Kasumi-1 (cell line): ENCODE measurements around the gene PPEF1.
"Not testable (repeated sequence)": the region's sequence is repeated elsewhere in the genome, so short reads cannot be mapped to it uniquely, and the experiment has no call there.

Source experiments
- DNase-seq, 2 experiments: peaks; one replicate each; lab custom pipeline; 2025; lab: John Stamatoyannopoulos, UW

The PPEF1 gene

DNA sequence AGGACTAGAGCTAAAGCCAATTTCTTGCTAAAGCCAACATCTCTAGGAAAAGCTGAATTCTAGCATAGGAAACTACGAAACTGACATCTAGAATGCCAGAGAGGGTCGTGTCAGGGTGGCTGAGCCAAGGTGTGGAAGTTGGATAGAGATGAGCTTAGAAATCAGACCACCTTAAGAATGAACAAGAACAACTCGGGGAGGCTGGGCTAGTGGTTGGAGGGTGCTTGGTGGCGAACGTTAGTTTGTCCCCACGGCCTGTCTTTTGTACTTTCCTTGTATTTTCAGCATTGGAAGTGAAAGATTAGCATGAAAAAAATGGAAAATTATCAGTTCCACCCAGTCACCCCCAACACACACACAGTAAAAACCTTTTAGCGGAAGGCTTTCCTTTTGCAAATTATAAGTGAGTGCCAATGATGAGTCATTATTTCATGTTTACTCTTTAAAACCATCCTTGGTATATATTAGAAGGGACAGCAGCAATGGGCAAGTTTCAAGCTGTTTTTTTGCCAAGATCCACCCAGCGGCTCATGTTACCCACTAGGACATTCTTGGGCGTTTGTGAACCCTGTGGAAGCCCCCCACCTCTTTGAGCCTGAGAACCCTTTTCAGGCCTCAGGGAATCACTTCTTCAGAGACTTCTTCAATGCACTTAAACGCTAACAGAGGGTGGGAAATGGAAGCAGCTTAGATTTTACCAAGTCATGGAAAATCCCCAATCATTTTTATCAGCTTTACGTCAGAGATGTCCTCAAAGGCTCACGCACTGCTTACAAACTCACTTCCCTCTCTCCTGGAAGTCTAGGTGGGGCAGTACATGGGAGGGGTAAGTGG lies 4.9 kb upstream of the PPEF1 start:
- no peak for DNase-seq

DNA sequence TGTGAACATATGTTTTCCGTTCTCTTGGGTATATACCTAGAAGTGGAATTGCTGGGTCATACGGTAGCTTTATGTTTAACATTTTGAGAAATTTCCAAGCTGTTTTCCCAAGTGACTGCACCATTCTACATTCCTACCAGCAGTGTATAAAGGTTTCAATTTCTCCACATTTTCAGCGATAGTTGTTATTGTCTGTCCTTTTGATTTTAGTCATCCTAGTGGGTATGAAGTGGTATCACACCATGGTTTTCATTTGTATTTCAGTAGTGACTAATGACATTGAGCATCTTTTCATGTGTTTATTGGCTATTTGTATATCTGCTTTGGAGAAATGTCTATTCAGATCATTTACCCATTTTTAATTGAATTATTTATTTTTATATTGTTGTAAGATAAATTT lies 2.4 kb downstream of the PPEF1 start:
- no peak for DNase-seq

DNA sequence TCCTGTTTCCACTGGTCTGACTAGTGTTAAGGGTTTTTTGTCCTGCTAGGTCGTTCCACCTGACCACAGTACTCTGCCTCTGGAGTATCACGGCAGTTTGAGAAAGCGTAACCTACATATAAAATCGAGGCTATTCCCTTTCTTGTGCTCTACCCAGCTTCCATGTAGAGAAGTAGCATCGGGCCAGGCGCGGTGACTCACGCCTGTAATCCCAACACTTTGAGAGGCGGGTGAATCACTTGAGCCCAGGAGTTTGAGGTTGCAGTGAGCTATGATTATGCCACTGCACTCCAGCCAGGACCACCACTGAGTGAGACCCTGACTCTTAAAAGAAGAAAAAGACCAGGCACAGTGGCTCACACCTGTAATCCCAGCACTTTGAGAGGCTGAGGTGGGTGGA lies 7.5 kb downstream of the PPEF1 start:
- DNase-seq, result no peak

DNA sequence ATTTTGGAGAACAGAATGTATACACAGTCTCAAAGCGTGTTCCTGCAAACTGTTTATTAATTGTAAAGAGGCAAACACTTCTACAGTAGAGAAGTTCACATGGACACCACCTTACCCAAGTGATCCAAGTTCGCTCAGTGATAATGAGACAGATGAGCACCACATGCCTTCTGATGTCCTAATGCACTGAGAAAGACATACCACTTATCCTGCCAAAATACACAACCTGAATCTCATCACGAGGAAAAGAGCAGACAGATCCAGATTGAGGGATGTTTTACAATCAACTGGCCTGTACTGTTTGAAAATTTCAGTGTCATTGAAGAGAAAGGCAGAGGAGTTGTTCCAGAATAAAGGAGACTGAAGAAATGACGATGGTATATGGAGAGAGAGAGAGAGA lies 12.4 kb downstream of the PPEF1 start:
- DNase-seq, result no peak

DNA sequence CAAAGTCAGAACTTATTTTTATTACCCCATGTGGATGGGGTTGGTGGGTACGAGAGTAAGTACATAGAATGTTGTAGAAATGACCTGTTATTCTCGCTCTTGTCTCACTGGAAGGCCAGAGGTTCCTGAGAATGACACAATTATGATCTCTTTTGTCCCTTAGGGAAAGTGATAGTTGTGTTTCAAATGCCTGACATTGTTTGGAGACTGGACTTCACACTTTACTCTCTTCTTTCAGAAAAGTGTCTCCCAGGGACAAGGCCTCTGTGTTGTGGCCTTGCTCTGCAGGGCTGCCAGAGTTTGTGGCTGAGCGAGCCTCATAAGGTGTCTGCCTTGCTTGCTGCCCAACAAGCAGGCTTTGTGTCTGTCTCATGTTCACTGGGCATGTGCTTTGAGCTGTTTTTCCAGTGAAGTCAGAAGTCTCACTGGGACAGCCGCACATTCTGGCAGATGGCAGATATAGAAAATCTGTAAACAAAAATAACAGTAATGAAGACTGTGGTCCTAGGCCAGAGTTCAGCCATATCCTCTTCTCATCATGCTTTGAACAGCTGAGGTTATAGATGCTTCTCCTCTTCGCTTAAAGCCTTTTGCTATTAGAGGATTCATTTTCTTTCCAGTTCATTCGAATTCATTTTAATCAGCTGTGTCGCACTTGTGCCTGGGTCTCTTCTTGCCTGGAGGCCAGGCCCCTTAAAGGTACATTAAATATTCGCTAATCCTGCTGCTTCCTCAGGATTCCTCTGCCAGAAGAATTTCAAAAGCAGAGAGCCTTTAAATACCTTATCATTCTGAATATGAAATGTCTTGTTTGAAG lies 14.4 kb downstream of the PPEF1 start:
- no peak for DNase-seq

DNA sequence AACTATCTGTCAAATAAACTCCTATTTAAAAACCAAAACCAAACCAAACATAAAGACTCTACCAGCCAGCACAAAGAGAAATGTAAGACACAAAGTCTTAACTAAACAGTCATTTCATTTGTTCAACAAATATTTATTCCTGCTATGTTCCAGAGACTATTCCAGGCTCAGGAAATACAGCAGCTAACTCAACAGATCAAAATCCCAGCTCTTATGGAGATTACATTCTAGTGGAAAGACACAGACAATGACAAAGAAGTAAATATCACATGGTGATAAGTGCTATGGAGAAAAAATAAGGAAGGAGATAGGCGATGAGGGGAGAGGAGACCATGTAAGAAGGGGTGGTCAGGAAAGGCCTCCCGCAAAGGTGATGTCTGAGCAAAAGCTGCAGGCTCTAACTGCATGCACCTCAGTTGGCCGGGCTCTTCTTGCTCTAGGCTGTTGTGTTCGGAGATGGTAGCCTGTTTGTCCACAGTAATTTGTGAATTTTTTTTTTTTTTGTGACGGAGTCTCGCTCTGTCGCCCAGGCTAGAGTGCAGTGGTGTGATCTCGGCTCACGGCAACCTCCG lies 15.1 kb downstream of the PPEF1 start:
- no peak for DNase-seq

DNA sequence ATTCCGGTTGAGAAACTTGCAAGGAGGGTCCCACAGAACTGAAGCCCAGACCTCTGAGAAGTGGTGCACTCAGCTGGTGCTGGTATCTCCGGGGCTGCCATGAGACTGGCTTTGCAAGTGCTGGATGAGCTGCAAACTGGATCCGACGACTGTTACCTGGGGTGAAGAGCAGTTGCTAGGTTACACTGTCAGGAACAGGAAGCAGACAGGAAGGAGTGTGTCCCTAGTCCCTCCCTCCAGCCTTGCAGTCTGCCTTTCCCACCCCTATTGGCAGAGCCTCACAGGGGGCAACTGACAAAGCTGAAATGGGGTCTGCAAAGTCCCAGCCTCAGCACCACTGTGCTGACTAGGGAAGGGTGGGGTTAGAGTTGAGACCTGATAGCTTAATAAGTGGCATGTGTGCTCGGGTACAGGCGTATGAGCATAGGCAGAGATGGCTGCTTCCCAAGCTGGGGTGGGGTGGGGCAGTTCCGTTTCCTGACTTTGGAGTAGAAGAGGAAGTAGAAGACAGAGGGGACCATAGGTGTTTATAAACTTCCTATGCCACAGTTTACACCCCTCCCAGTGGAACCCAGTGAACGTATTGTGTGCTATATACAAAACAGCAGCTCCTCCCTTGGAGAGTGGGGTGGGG lies 18.0 kb downstream of the PPEF1 start:
- DNase-seq, result no peak

DNA sequence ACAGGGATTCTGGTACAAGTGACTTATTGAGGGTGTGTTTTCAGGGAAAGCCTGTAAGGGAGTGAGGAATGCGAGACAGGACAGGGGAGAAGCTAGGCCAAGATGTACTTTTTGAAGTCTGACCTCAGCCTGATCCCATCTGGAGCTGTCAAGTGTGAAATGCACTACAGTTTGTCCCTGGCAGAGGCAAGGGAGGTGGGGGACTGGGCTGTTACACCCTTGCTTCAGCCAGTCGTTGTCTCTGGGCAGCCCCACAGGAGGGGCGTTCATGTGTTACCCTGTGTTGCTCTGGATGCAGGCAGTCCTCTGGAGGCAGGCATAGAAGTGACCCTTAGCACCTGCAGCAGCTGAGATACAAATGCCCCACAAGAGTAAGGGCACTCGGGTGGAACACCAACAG lies 25.8 kb downstream of the PPEF1 start:
- no peak for DNase-seq

DNA sequence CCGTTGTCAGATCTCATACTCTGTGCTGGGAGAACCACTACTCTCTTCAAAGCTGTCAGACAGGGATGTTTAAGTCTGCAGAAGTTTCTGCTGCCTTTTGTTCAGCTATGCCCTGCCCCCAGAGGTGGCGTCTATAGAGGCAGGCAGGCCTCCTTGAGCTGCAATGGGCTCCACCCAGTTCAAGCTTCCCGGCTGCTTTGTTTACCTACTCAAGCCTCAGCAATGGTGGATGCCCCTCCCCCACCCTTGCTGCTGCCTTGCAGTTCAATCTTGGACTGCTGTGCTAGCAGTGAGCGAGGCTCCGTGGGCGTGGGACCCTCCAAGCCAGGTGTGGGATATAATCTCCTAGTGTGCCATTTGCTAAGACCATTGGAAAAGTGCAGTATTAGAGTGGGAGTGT lies 32.2 kb downstream of the PPEF1 start:
- DNase-seq, result not testable (repeated sequence)

DNA sequence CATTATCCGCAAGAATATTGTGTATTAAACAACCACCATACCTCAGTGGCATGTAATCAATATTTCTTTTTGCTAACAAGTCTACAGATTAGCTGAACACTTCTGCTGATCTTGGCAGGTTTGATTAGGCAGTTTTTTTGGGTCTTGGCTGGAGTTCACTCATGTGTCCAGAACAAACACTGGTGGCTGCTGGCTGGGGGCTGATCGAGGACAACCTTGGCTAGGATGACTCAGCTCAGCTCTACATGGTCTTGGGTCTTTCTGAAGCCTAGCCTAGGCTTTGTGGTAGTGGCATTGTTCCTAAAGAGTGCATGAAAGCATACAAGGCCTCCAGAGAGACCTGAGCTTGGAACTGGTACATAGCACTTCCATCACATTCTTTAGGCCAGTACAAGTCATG lies 41.1 kb downstream of the PPEF1 start:
- no peak for DNase-seq

DNA sequence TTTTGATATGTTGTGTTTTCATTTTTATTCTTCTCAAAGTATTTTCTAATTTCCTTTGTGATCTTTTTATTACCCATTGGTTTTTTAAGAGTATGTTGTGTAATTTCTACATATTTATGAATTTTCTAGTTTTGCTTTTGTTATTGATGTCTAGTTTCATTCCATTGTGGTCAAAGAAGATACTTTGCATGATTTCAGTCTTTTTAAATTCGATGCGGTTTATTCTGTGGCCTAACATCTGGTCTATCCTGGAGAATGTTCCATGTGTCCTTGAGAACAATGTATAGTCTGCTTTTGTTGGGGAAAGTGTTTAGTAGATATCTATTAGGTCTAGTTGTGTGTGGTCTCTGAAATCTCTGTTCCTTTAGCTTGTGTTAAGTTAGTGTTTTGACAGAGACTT lies 46.2 kb downstream of the PPEF1 start:
- no peak for DNase-seq

DNA sequence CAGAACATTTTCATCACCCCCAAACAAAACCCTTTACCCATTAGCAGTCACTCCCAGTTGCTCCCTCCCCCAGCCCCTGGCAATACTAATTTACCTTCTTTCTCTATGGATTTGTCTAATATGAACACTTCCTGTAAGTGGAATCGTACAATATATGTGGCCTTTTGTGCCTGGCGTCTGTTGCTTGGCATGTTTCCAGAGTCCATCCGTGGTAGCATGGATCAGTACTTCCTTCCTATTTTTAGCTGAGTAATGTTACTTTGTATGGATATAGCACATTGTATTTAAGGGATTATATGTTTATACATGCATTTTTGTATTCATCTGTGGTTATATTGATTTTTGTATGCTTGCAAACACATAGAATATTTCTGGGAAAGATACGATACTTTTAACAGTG lies 48.2 kb downstream of the PPEF1 start:
- DNase-seq, result no peak

DNA sequence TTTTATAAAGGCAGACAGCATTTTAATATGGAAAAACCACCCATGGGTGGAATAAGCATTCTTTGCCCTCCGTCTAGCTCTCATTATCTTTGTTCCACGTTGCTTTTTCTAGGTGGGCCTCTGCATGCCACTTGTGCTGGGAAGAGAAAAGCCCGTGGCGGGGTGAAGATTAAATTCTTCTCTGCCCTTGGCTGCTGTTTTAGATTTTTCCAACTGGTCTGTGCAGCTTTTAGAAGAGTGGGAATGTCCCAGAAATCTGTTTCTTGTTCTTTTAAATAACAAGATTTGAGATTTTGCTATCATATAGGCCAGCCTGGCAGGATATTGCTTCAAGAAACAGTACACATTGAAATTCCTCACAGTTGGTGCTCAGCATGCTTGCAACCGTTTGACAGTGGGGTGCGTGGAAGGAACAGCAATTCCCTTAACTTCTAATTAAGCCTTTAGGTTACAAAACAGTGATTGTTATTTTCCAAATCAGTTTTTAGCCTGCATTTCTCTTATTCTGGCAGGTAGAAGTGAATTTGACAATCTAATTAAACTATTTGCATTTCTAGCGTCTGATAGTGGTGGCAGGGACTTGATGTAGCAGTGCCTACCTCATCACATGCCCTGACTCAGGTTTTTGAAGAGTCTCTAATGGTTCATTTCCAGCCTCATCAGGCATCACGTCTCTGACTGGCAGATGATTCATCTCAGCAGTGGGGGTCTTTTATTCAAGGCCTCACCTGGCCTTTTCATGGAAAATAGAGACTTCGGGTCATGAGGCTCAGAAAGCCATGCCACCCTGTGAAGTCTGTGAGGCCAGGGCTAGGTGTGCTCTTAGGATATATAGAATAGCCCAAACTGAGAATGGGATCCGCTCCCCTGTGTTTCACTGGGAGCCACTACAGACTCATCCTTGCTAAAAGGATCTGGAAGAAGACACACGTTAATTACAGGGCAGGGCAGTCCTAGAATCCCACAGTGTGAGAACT lies 50.8 kb downstream of the PPEF1 start:
- no peak for DNase-seq

DNA sequence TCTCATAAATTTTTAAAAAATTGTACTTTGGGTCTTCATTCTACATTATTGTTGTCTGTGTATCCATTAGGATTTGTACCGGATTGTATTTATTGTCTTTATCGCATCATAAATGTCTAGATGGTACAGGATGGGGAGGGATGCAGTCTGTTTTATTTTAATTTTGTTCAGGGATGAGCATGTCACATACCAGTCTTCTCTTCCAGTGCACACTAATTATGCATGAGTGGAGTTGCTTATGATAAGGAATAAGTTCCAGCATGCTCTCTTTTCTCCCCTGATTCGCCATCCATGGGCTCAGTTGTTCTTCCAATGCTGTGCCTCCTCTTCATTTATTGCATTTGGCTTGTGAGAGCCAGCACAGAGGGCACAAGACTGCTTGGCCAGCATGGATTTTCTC lies 54.3 kb downstream of the PPEF1 start:
- no peak for DNase-seq

DNA sequence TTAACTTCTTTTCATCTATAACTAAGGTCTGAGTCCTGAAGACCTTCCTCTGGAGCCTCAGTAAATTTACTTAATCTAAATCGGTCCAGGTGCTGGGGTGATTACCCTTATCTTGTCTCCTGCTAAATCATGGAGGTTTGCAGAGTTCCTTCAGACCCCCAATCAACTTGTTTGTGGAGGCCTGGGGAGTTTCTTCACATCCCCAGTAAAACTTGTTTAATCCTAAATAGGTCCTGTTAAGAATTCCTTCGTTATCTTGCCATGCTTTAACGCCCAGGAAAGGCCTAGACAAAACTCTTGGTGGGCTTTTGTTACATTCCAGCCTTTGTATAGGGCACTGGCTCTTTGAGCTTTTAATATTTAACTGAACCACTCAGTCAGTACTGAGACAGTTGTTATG lies 55.7 kb downstream of the PPEF1 start:
- DNase-seq, result not testable (repeated sequence)

DNA sequence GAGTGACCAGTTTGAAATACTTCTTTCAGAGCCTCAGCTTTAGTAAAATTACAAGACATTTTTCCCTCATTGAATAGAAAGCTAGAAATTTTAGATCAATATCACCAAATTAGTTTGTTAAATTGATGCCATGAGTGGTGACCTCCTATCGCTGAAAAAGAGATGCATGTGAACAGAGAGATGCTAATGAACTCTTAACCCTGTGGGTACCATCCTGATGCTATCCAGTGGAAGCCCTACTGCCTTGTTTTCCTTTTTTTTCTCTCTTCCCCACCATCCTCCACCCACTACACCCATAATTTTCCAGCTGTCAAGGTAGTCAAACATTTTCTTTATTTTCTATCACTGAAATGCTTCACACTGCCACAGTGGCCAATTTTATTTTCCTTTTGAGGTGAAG lies 61.9 kb downstream of the PPEF1 start:
- DNase-seq, result no peak

DNA sequence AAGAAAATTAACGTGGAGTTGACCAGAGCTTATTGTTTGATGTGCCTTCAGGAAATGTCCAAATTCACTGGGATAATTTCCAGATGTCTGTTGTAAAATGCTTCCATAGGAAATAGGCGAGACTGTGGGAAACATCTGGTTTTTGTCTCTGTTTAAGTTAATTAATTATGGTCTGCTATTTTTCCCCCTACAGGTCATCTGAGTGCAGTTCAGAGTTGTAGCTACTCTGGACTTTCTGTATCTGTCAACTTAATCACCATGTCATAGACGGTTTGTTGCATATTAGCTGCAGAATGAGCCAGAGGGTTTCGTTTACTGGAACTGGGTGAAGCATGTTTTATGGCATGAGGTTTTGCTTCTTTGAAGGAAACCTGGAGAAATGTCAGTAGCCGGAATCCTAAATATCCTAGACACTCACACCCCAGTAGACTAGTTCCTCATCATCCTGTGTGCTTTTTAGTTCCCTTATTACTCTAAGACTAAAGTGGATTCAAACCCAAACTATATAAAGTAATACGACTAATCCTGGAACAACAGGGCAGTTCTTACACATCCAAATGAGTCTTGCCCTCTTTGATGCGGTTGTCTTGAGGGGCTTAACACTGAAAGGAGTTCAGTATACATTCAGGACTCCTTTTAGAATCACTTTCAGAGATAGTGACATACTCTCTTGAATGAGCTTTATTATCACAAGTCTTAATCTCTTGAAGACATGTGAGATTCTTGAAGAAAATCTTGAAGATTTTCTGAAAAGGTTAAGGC lies 62.5 kb downstream of the PPEF1 start:
- DNase-seq, result no peak

DNA sequence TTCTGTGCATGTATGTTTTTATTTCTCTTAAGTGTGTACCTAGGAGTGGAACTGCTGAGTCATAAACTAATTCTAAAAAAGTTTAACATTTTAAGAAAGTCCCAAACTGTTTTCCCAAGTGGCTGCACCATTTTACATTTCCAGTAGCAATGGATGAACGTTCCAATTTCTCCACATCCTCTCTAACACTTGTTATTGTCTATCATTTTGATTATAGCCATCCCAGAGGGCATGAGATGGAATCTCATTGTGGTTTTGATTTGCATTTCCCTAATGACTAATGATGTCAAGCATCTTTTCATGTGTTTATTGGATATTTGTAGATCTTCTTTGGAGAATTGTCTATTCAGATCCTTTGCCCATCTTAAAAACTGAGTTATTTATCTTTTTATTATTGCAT lies 82.5 kb downstream of the PPEF1 start:
- DNase-seq, result no peak

DNA sequence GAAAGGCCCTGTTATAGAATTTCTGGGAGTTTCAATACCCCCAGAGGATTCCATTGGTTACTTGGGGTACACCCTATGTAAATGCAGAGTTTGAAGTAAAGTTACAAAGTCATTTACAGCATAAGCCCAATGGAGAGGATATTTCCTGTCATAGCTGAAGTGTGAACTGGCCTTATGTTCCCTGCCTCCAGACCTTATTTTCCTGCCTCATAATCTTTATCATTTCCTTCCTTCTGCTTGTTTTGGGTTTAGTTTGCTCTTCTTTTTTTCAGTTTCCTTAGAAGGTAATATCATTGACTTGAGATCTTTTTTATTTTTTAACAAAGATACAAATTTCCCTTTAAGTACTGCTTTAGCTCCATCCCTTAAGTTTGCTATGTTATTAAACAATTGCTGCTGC lies 85.4 kb downstream of the PPEF1 start:
- DNase-seq, result no peak

DNA sequence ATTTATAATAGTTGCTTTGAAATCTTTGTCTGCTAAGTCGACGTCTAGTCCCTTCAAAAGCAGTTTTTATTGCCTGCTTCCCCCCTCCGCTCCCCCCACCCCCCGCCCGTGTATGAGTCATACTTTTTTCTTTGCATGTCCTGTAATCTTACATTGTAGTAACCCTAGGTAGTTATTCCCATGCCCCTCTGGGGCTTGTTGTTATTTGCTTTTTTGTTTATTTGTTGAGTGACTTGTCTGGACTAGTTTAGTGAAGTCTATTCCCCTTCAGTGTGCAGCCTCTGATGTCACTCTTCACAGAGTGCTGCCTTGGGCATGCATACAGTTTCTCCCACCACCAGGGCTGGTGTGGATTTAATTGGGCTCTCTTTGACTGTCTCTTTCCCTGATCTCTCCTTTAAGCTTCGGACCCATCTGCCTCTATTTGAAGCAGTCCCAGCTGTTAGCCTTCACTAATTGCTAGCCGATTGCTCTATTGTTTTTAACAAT lies 86.2 kb downstream of the PPEF1 start:
- DNase-seq, result no peak
